GM23338 (cell line): Measurements from ENCODE around the gene NUF2. TPM values are rescaled to one million over a fixed set of nuclear protein-coding genes. Genes with fewer than 3 reads are reported as not detected.

Source experiments
- ATAC-seq: fragments of 200-7000 bp; cut with Tn5 transposase; 3 replicates; pipeline ENCODE4 v1.9.1; 2020
- DNase-seq: peaks from one replicate; pipeline ENCODE4 v3.0.0-alpha.2; 2015; ENCODE audit warnings: low spot score
- H2AFZ ChIP-seq: fragments of 200-600 bp; sonication (generic); 2 replicates; pipeline ENCODE4 v1.8.0; 2016; ENCODE audit warnings: antibody characterized with exemption, mild to moderate bottlenecking, moderate library complexity
- H3F3A ChIP-seq: fragments of 200-600 bp; sonication (generic); replicated peaks from 2 replicates; pipeline ENCODE4 v1.8.0; 2017; ENCODE audit warnings: antibody characterized with exemption, mixed run types, low read depth
- H3K27ac ChIP-seq: fragments of 200-600 bp; sonication (generic); 2 replicates; pipeline ENCODE4 v1.6.1; 2016; ENCODE audit warnings: low read depth
- H3K27me3 ChIP-seq: fragments of 200-600 bp; sonication (generic); 2 replicates; pipeline ENCODE4 v1.8.0; 2016; ENCODE audit warnings: mild to moderate bottlenecking, mixed run types, moderate library complexity; ENCODE audit not compliant: insufficient read depth
- H3K36me3 ChIP-seq: fragments of 200-600 bp; sonication (generic); 2 replicates; pipeline ENCODE4 v1.8.0; 2016; ENCODE audit warnings: mild to moderate bottlenecking; ENCODE audit not compliant: insufficient read depth
- H3K4me1 ChIP-seq: fragments of 200-600 bp; sonication (generic); 2 replicates; pipeline ENCODE4 v1.8.0; 2016; ENCODE audit warnings: mild to moderate bottlenecking, moderate library complexity; ENCODE audit not compliant: insufficient read depth
- H3K4me2 ChIP-seq: fragments of 200-600 bp; sonication (generic); 2 replicates; pipeline ENCODE4 v1.7.1; 2017; ENCODE audit warnings: mixed run types
- H3K4me3 ChIP-seq: fragments of 200-600 bp; sonication (generic); 2 replicates; pipeline ENCODE4 v1.6.1; 2016; ENCODE audit warnings: mixed run types
- H3K79me2 ChIP-seq: fragments of 200-600 bp; sonication (generic); replicated peaks from 2 replicates; pipeline ENCODE4 v1.8.0; 2017; ENCODE audit warnings: mild to moderate bottlenecking; ENCODE audit not compliant: insufficient read depth
- H3K9me2 ChIP-seq: fragments of 200-600 bp; sonication (generic); 2 replicates; pipeline ENCODE4 v1.8.0; 2017; ENCODE audit not compliant: insufficient read depth
- H4K20me1 ChIP-seq: fragments of 200-600 bp; sonication (generic); replicated peaks from 2 replicates; pipeline ENCODE4 v1.8.0; 2017; ENCODE audit warnings: mild to moderate bottlenecking; ENCODE audit not compliant: insufficient read depth
- H3K27ac Mint-ChIP-seq: 2 replicates; pipeline ENCODE4 v1.8.0; 2020; ENCODE audit warnings: inconsistent platforms, mild to moderate bottlenecking, moderate library complexity, mixed read lengths
- H3K27me3 Mint-ChIP-seq: 3 replicates; pipeline ENCODE4 v1.8.0; 2022; ENCODE audit warnings: low read depth, mild to moderate bottlenecking, moderate library complexity, mixed read lengths, inconsistent platforms; ENCODE audit not compliant: insufficient read depth, poor library complexity
- H3K36me3 Mint-ChIP-seq: 3 replicates; pipeline ENCODE4 v1.8.0; 2021; ENCODE audit warnings: low read depth, mild to moderate bottlenecking, inconsistent platforms, moderate library complexity, mixed read lengths
- H3K4me1 Mint-ChIP-seq: 3 replicates; pipeline ENCODE4 v1.8.0; 2020; ENCODE audit warnings: mild to moderate bottlenecking, inconsistent platforms, mixed read lengths
- H3K4me3 Mint-ChIP-seq: 3 replicates; pipeline ENCODE4 v1.8.0; 2021; ENCODE audit warnings: moderate library complexity, mild to moderate bottlenecking, inconsistent platforms, mixed read lengths
- H3K9me3 Mint-ChIP-seq: 3 replicates; pipeline ENCODE4 v1.8.0; 2020; ENCODE audit warnings: moderate library complexity, mild to moderate bottlenecking, inconsistent platforms, mixed read lengths
- CREB1 ChIP-seq: fragments of 250-450 bp; sonication (Bioruptor Pico); IDR thresholded peaks from 2 replicates; pipeline ENCODE4 v1.5.0; 2020; ENCODE audit warnings: low read depth, mild to moderate bottlenecking, moderate library complexity
- ETS1 ChIP-seq: IDR thresholded peaks from 2 replicates; pipeline ENCODE4 v1.6.1; 2016; ENCODE audit warnings: antibody characterized with exemption
- EZH2phosphoT487 ChIP-seq: fragments of 200-600 bp; sonication (generic); IDR thresholded peaks from one replicate; pipeline ENCODE4 v1.8.1; 2018; ENCODE audit warnings: antibody characterized with exemption; ENCODE audit not compliant: unreplicated experiment
- JUNB ChIP-seq: IDR thresholded peaks from one replicate; pipeline ENCODE4 v1.6.1; 2016; ENCODE audit warnings: antibody characterized with exemption; ENCODE audit not compliant: unreplicated experiment
- NANOG ChIP-seq: IDR thresholded peaks from 2 replicates; pipeline ENCODE4 v1.6.1; 2016; ENCODE audit warnings: antibody characterized with exemption, borderline replicate concordance
- POLR2AphosphoS5 ChIP-seq: IDR thresholded peaks from 2 replicates; pipeline ENCODE4 v1.6.1; 2016; ENCODE audit warnings: antibody characterized with exemption, low read depth
- REST ChIP-seq: IDR thresholded peaks from one replicate; pipeline ENCODE4 v1.6.1; 2018; ENCODE audit warnings: antibody characterized with exemption; ENCODE audit not compliant: unreplicated experiment
- STAT1 ChIP-seq: IDR thresholded peaks from one replicate; pipeline ENCODE4 v1.6.1; 2016; ENCODE audit warnings: antibody characterized with exemption; ENCODE audit not compliant: unreplicated experiment
- ZNF114 ChIP-seq: fragments of 250-450 bp; sonication (Bioruptor Pico); IDR thresholded peaks from 2 replicates; pipeline ENCODE4 v1.5.0; 2020; ENCODE audit warnings: mild to moderate bottlenecking, moderate library complexity
- long read RNA-seq: library from polyadenylated mRNA; unstranded; transcript quantifications from one replicate; pipeline ENCODE4 v2.0.0, GENCODE V29; 2020; ENCODE audit not compliant: unreplicated experiment
- polyA plus RNA-seq: library from polyadenylated mRNA; unstranded; fragments of >200 nt; fragmentation: Nextera tagmentation; extraction: Ambion mirVana; gene quantifications from 2 replicates; pipeline ENCODE4 v1.2.1, GENCODE V29; 2016
- total RNA-seq: library from RNA; depleted of rRNA; stranded (reverse); fragments of >200 nt; shearing (Covaris generic); gene quantifications from 2 replicates; pipeline ENCODE4 v1.2.3, GENCODE V29; 2014; rRNA removed

Gene NUF2
- total RNA-seq (21.7 and 37.6 TPM in 2 replicates), polyA plus RNA-seq (47.7 and 51.4 TPM in 2 replicates)
- long read RNA-seq, partial matches to known transcripts, result 29 of 36 reads
- long read RNA-seq, other reads (novel, unspliced or antisense), result 0 of 36 reads

- no peaks in the 10 kb centered on the region for H3K4me1 ChIP-seq
- H2AFZ ChIP-seq, result peak within 1 kb of the TSS; percentile 79
- no peaks in the 10 kb centered on the region for H3K36me3 Mint-ChIP-seq
- peak within 1 kb of the TSS; percentile 93 for H3K4me3 Mint-ChIP-seq
- peak; percentile 99 for DNase-seq
- no peaks in the 10 kb centered on the region for H3K36me3 ChIP-seq
- no peaks in the 10 kb centered on the region for H3K27me3 Mint-ChIP-seq
- H4K20me1 ChIP-seq, result no peaks in the 10 kb centered on the region
- no peaks in the 10 kb centered on the region for H3F3A ChIP-seq
- H3K9me2 ChIP-seq, result no peaks in the 10 kb centered on the region
- H3K4me3 ChIP-seq, result peak within 1 kb of the TSS; percentile 62
- ATAC-seq, result peak; percentile 98
- H3K4me1 Mint-ChIP-seq, result peaks cover 7% of the 10 kb centered on the region; the same call in 2 of the 3 replicates
- H3K27me3 ChIP-seq, result no peaks in the 10 kb centered on the region
- H3K4me2 ChIP-seq, result peak within 1 kb of the TSS; percentile 82
- H3K79me2 ChIP-seq, result peaks cover 28% of the 10 kb centered on the region
- H3K27ac ChIP-seq, result peak within 1 kb of the TSS; percentile 95
- peak within 1 kb of the TSS; percentile 96 for H3K27ac Mint-ChIP-seq
- no peaks in the 10 kb centered on the region for H3K9me3 Mint-ChIP-seq
- TF ChIP-seq CREB1 (CRISPR knock-in tag), result peak; percentile 88
- TF ChIP-seq ZNF114 (CRISPR knock-in tag), result peak; percentile 91; the same call in 1 of the 2 replicates
- TF ChIP-seq EZH2phosphoT487, result no peak
- peak; percentile 90 for TF ChIP-seq ETS1
- peak; percentile 87 for TF ChIP-seq POLR2AphosphoS5
- TF ChIP-seq JUNB, result no peak
- peak; percentile 33 for TF ChIP-seq STAT1
- TF ChIP-seq REST, result peak; percentile 23
- no peak; the same call in 1 of the 2 replicates for TF ChIP-seq NANOG
Measured at GRCh38 chr1:163321311-163322305, at the start of gene NUF2. NUF2 (plus strand) TSS chr1:163321954; CDS start chr1:163326052, 4,098 bp downstream.
